HCT116 (cell line): ENCODE data around the gene CNTNAP5. TPM values are rescaled to one million over a fixed set of nuclear protein-coding genes. Genes with fewer than 3 reads are reported as not detected.

Experiments
- ATAC-seq: fragments of 200-7000 bp; cut with Tn5 transposase; 2 replicates; pipeline ENCODE4 v1.9.1; 2020; ENCODE audit warnings: mild to moderate bottlenecking, moderate library complexity
- BruUV-seq: library from RNA; stranded (reverse); fragments of 400-500 nt; replicated peaks from 2 replicates; lab custom pipeline; 2021; lab: Mats Ljungman, UMichigan
- CTCF ChIA-PET: fragments of 300-600 bp; sonication (Branson Sonifier 250); formaldehyde crosslinking; loops from one replicate; lab custom pipeline; 2021; ENCODE audit warnings: antibody characterized with exemption; lab: Charles Lee
- POLR2A ChIA-PET: fragments of 300-600, 350-600 bp; sonication (Branson Sonifier 250); formaldehyde crosslinking; loops from one replicate; lab custom pipeline; 2021; ENCODE audit warnings: antibody characterized with exemption; lab: Charles Lee
- RAD21 ChIA-PET, 2 experiments: fragments of 300-600 bp; sonication (Branson Sonifier 250); formaldehyde crosslinking; loops; one replicate each; lab custom pipeline; 2023; ENCODE audit warnings: low total read pairs in 2 of 2; ENCODE audit not compliant: uncharacterized antibody in 2 of 2, unreplicated experiment in 2 of 2, low non-redundant PET in 1 of 2; lab: Charles Lee
- DNase-seq: peaks from one replicate; pipeline ENCODE4 v3.0.0-alpha.2; 2010; ENCODE audit warnings: low read depth, low spot score
- H2AFZ ChIP-seq: fragments of 200-600 bp; shearing (Covaris generic), sonication (generic); 2 replicates; pipeline ENCODE4 v1.6.1; 2017; ENCODE audit warnings: low read depth, mixed run types, mixed read lengths, antibody characterized with exemption, low read length; ENCODE audit not compliant: poor library complexity, severe bottlenecking
- H3K27ac ChIP-seq: 2 replicates; pipeline ENCODE4 v1.5.1; 2012; ENCODE audit warnings: low read depth, low read length
- H3K27me3 ChIP-seq: fragments of 200-600 bp; sonication (generic); 2 replicates; pipeline ENCODE4 v1.6.1; 2016; ENCODE audit warnings: mixed run types, low read length, mixed read lengths; ENCODE audit not compliant: insufficient read depth
- H3K36me3 ChIP-seq, 2 experiments: fragments of 200-500 bp in 1 of 2; fragments of 200-600 bp in 1 of 2; sonication (Bioruptor generic) in 1 of 2; sonication (generic) in 1 of 2; 2 replicates each; pipeline versions ENCODE4 v1.5.1 to v1.6.1; 2014 to 2016; ENCODE audit warnings: low read length in 2 of 2, inconsistent platforms in 1 of 2, mixed read lengths in 1 of 2, mixed run types in 1 of 2; ENCODE audit not compliant: insufficient read depth in 2 of 2, control insufficient read depth in 1 of 2
- H3K4me1 ChIP-seq, 2 experiments: fragments of 200-600 bp in 1 of 2; sonication (generic) in 1 of 2; 2 replicates each; pipeline versions ENCODE4 v1.5.1 to v1.6.1; 2012 to 2017; ENCODE audit warnings: low read length in 2 of 2, inconsistent platforms in 1 of 2, mild to moderate bottlenecking in 1 of 2, mixed read lengths in 1 of 2, mixed run types in 1 of 2, moderate library complexity in 1 of 2; ENCODE audit not compliant: insufficient read depth in 2 of 2, control insufficient read depth in 1 of 2
- H3K4me2 ChIP-seq: fragments of 200-600 bp; sonication (generic); 2 replicates; pipeline ENCODE4 v1.6.1; 2017; ENCODE audit warnings: mixed run types, low read length, mixed read lengths
- H3K4me3 ChIP-seq, 2 experiments: fragments of 200-600 bp in 1 of 2; sonication (generic) in 1 of 2; replicated peaks in 1 of 2; 2 replicates each; pipeline ENCODE4 v1.5.1; 2011 to 2016; ENCODE audit warnings: low read length in 2 of 2, control low read depth in 1 of 2, low read depth in 1 of 2, mild to moderate bottlenecking in 1 of 2, mixed read lengths in 1 of 2, mixed run types in 1 of 2
- H3K79me2 ChIP-seq: fragments of 200-600 bp; sonication (generic); 2 replicates; pipeline ENCODE4 v1.6.1; 2017; ENCODE audit warnings: mild to moderate bottlenecking, mixed run types, low read length, moderate library complexity, mixed read lengths; ENCODE audit not compliant: insufficient read depth
- H3K9ac ChIP-seq: fragments of 200-600 bp; sonication (generic); 2 replicates; pipeline ENCODE4 v1.6.1; 2016; ENCODE audit warnings: low read length, mixed read lengths
- H3K9me2 ChIP-seq: fragments of 200-600 bp; sonication (generic), shearing (Covaris generic); 2 replicates; pipeline ENCODE4 v1.6.1; 2017; ENCODE audit warnings: mixed run types, mild to moderate bottlenecking, moderate library complexity; ENCODE audit not compliant: insufficient read depth
- H3K9me3 ChIP-seq, 2 experiments: fragments of 200-500 bp in 1 of 2; fragments of 200-600 bp in 1 of 2; sonication (Bioruptor generic) in 1 of 2; sonication (generic) in 1 of 2; 2 replicates each; pipeline ENCODE4 v1.6.1; 2014 to 2017; ENCODE audit warnings: low read length in 2 of 2, mixed read lengths in 2 of 2, inconsistent platforms in 1 of 2, low read depth in 1 of 2, mild to moderate bottlenecking in 1 of 2, mixed run types in 1 of 2, moderate library complexity in 1 of 2; ENCODE audit not compliant: control insufficient read depth in 1 of 2, insufficient read depth in 1 of 2
- H4K20me1 ChIP-seq: fragments of 200-600 bp; sonication (generic), shearing (Covaris generic); 2 replicates; pipeline ENCODE4 v1.6.1; 2017; ENCODE audit warnings: mixed run types, mild to moderate bottlenecking, moderate library complexity; ENCODE audit not compliant: insufficient read depth
- ATF3 ChIP-seq: IDR thresholded peaks from 2 replicates; pipeline ENCODE4 v1.6.1; 2012
- CBX3 ChIP-seq: IDR thresholded peaks from 2 replicates; pipeline ENCODE4 v1.6.1; 2012; ENCODE audit warnings: low read depth
- CEBPB ChIP-seq: IDR thresholded peaks from 2 replicates; pipeline ENCODE4 v1.6.1; 2012; ENCODE audit warnings: low read depth
- CTCF ChIP-seq, 3 experiments: fragments of 200-600 bp in 1 of 3; sonication (generic) in 1 of 3; IDR thresholded peaks in 2 of 3; conservative IDR thresholded peaks in 1 of 3; 2 replicates each; pipeline ENCODE4 v1.5.1; 2012 to 2017; ENCODE audit warnings: low read depth in 2 of 3, low read length in 2 of 3, antibody characterized with exemption in 1 of 3, borderline replicate concordance in 1 of 3, control low read depth in 1 of 3, mild to moderate bottlenecking in 1 of 3, mixed read lengths in 1 of 3, mixed run types in 1 of 3, moderate library complexity in 1 of 3; ENCODE audit not compliant: insufficient read depth in 1 of 3
- EGR1 ChIP-seq: IDR thresholded peaks from 2 replicates; pipeline ENCODE4 v1.6.1; 2012; ENCODE audit warnings: low read depth
- ELF1 ChIP-seq: IDR thresholded peaks from 2 replicates; pipeline ENCODE4 v1.6.1; 2012; ENCODE audit warnings: low read depth, borderline replicate concordance
- EZH2 ChIP-seq: fragments of 200-600 bp; sonication (generic); IDR thresholded peaks from 2 replicates; pipeline ENCODE4 v1.6.1; 2017; ENCODE audit warnings: antibody characterized with exemption, mixed run types
- EZH2phosphoT487 ChIP-seq: fragments of 200-600 bp; IDR thresholded peaks from 2 replicates; pipeline ENCODE4 v1.6.1; 2018; ENCODE audit warnings: antibody characterized with exemption, borderline replicate concordance
- JUND ChIP-seq: IDR thresholded peaks from 2 replicates; pipeline ENCODE4 v1.6.1; 2012
- MAX ChIP-seq: IDR thresholded peaks from 2 replicates; pipeline ENCODE4 v1.6.1; 2012
- POLR2AphosphoS5 ChIP-seq: IDR thresholded peaks from 2 replicates; pipeline ENCODE4 v1.6.1; 2011; ENCODE audit warnings: mild to moderate bottlenecking, low read depth, low read length, moderate library complexity
- REST ChIP-seq: IDR thresholded peaks from 2 replicates; pipeline ENCODE4 v1.6.1; 2012; ENCODE audit warnings: low read depth
- SIN3A ChIP-seq: IDR thresholded peaks from 2 replicates; pipeline ENCODE4 v1.6.1; 2012; ENCODE audit warnings: low read depth
- SRF ChIP-seq: IDR thresholded peaks from 2 replicates; pipeline ENCODE4 v1.6.1; 2012; ENCODE audit warnings: low read depth
- YY1 ChIP-seq: IDR thresholded peaks from 2 replicates; pipeline ENCODE4 v1.6.1; 2011; ENCODE audit warnings: low read length, low read depth, moderate library complexity, mild to moderate bottlenecking; ENCODE audit not compliant: insufficient replicate concordance; ENCODE audit errors: extremely low read depth
- ZBTB33 ChIP-seq: IDR thresholded peaks from 2 replicates; pipeline ENCODE4 v1.6.1; 2011; ENCODE audit warnings: mild to moderate bottlenecking, low read length, moderate library complexity; ENCODE audit not compliant: insufficient replicate concordance; ENCODE audit errors: extremely low read depth
- ZFX ChIP-seq: fragments of 450-650 bp; IDR thresholded peaks from 2 replicates; pipeline ENCODE4 v1.6.1; 2017
- ZNF274 ChIP-seq: fragments of 200-500 bp; sonication (Bioruptor generic); IDR thresholded peaks from 2 replicates; pipeline ENCODE4 v1.6.1; 2014; ENCODE audit warnings: mild to moderate bottlenecking, low read depth, low read length, inconsistent platforms
- intact Hi-C: fragments of 100-400 bp; cut with micrococcal nuclease; formaldehyde crosslinking; loops from 2 replicates; pipeline ENCODE4 v1.10.0; 2022
- total RNA-seq: library from RNA; stranded (reverse); gene quantifications from one replicate; pipeline ENCODE4 v1.2.1, GENCODE V29; 2021; ENCODE audit not compliant: unreplicated experiment

CNTNAP5 gene
- total RNA-seq, 1 experiment from 2014 or later = not detected

GRCh38 chr2:124024561-124025170 lies 421 bp upstream of the CNTNAP5 start:
- H2AFZ ChIP-seq = no peak overlapping the region
- intact Hi-C loops = no loop called here

More at GRCh38 chr2:124024561-124025170, 421 bp upstream of the CNTNAP5 start:
- Histone ChIP-seq H3K9me3 (peaks cover 3 to 9% of the 10 kb centered on the region in 2 experiments; a peak in 2 of 4 replicates), H3K9me2 (no peaks in the 10 kb centered on the region), H3K4me1 (no peaks in the 10 kb centered on the region), H3K4me2 (no peak overlapping the region), H3K79me2 (no peaks in the 10 kb centered on the region), H3K9ac (no peak overlapping the region), H3K27me3 (no peaks in the 10 kb centered on the region), H3K4me3 (no peak overlapping the region), H3K27ac (no peak overlapping the region), H4K20me1 (no peaks in the 10 kb centered on the region), H3K36me3 (no peaks in the 10 kb centered on the region)
- RAD21 ChIA-PET = no interaction called here
- no peak for DNase-seq
- CTCF ChIA-PET = no interaction called here
- BruUV-seq = no TSS peak
- POLR2A ChIA-PET = no interaction called here
- TF ChIP-seq SIN3A (no peak), ZBTB33 (no peak), EGR1 (no peak), REST (no peak), CEBPB (no peak), EZH2 (no peak), SRF (no peak), CBX3 (no peak), ELF1 (no peak), POLR2AphosphoS5 (no peak), YY1 (no peak), JUND (no peak), ZNF274 (no peak), MAX (no peak), EZH2phosphoT487 (no peak), ZFX (no peak), CTCF (IDR thresholded peaks at IDR 0.05 in 2 of 3, conservative IDR thresholded peaks at IDR 0.05 in 1 of 3; ENCODE audit: borderline replicate concordance in 1 of 3, insufficient read depth in 1 of 3, low read depth in 2 of 3, low read length in 2 of 3) (no peak), ATF3 (no peak)
- no peak for ATAC-seq
